Sciatic nerve (tissue), 2 donors: Measurements from ENCODE around the gene TNK1. TPM values are rescaled to one million over a fixed set of nuclear protein-coding genes. Genes with fewer than 3 reads are reported as not detected.
A peak's percentile ranks its signal among the peaks of the same experiment; 100 is the strongest.

ENCODE experiments used
- ATAC-seq: fragments of 200-7000 bp; cut with Tn5 transposase; one replicate; pipeline ENCODE4 v1.9.1; 2020; ENCODE audit warnings: mild to moderate bottlenecking, moderate library complexity
- DNase-seq: peaks from one replicate; pipeline ENCODE4 v3.0.0-alpha.2; 2020; ENCODE audit warnings: low spot score
- intact Hi-C: fragments of 100-400 bp; cut with DNase I; formaldehyde crosslinking; loops from one replicate; pipeline ENCODE4 v1.14.2; 2022
- total RNA-seq: library from RNA; stranded (reverse); fragmentation: NEBNext Ultra II Directional; extraction: Animal tissue kit (Norgen Biotek cat#: 25700); gene quantifications from one replicate; pipeline ENCODE4 v1.2.1, GENCODE V29; 2021
- donor health status: DM: no; HTN: no; CAD: no.
- donor health status: DM: no; HTN: no; CAD: no.

TNK1 gene
- total RNA-seq, 1 donor from 2014 or later, result 6.1 TPM

DNA sequence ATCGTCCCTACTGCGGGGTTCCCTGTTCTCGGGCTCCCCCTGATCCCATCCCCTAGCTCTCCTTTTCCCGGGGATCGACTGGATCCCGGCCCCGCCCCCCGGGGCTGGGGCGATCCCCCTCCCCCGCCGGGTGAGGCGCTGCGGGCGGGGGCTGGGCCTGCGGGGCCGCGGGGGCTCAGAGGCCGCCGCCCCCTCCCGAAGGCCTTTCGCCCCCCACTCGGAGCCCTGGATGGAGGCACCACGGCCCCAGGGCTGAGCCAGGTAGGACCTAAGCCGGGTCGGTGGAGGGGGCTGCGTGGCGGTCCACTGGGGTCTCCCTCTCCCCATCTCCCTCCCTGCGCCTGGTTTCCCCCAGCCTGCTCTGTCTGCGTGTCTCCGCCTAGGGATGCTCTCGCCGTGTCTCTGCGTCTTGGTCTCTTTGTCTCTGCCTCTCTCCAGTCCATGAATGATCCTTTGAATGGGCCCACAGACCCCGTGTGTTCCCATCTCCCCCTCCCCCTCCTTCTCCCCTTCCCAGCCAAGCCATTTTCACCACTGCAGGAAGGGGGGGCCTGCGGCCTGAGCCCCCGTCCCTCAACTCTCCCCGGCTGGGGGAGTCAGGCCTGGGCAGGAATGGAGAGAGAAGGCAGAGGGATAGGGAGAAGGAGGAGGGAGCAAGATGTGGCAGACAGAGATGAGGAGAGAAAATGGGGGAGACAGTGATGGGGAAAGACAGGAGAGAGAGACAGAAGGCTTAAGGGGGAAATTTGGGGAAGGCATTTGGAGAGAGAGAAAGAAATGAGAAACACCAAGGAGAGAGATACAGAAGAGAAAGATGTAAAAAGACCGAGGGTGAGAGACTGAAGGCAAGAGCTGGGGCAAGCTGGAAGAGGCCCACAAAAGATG, 24.7 kb downstream of the TNK1 start:
- intact Hi-C loops, result no loop called here
- peak; percentile 69 for DNase-seq
- ATAC-seq, result no peak

DNA sequence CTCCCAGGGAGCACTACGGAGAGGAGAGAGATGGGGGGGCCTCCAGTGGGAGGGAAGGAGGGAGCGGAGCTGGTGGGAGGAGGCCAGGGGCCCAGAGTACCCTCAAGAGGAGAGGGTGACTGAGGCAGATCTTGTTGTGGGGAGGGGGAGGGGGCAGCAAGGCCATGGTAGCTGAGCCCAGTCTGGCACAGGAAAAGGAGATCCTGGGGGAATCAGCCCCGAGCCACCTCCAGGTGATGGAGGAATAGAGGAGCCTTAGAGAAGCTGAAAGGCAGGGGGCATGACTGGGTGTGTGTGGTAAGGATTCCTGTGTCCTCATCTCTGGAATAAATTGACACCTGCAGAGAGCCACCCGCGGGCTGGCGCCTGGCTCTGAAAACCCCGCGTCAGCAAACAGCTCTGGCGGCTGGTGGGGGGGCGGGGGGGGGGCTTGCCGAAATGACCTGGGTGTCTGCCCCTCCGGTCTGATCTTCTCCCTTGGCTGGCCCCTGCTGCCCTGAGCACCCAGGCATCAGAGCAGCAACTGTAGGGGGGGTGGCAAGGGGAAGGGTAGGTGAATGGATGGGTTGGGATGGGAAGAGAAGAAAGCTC, 25.4 kb downstream of the TNK1 start:
- no peak for DNase-seq
- intact Hi-C loops, result no loop called here
- no peak for ATAC-seq

DNA sequence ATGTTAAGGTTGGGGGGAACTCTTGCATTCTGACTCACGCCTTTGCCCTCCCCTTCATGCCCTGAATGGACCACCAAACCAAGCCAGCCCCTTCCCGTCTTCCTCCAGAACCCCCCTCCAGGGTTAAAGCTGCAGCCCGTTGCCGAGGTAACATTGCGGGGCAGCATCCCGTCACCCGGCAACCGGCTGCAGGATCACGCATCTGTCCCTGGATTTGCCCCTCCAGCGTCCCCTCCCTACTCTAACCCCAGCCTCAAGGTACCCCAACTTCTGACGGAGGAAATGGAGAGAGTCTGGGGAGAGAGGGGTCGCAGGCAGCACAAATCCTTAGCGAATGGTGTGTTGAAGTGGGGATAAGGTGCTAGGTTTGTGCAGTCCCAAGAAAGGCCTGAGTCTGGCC, 26.2 kb downstream of the TNK1 start:
- intact Hi-C loops, result no loop called here
- no peak for DNase-seq
- no peak for ATAC-seq

DNA sequence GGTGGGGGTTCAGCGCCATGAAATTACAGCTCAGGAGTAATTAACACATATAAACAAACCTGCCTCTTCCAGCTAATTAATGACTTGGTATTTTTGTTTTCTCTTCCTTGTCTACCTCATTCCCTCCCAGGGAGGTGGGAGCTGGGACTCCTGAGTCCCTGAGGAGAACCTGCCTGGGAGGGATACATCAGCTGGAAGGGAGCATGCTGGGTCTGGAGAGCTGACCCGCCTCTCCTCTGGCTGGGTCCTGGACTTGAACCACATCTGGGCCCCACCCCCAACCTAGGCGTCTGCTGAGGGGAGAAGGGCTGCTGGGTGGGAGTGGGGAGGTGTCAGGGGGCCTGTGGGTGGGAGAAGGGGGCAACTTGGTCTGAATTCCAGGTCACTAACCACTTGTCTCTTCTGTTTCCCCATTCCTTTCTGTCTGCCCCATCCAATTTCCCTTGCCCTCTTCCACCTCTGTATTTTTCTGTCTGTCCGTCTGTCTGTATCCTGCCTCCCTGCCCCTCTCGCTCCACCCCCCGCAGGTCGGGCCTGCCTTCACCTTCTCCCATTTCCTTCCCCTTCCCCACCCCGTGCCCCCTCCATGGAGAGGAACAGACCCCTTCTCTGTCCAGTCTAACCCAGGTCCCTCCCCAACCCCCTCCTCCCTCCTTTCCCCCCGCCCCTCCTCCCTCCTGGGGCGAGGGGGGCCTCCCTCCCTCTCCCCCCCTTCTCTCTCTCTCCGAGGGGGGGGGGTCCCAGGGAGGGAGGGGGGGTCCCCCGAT, 26.8 kb downstream of the TNK1 start, which contains the start of gene NLGN2:
Gene NLGN2 (plus strand): TSS at position 361 of the 767 bp plus-strand sequence. CDS start 411 bp downstream, outside the sequence.
- DNase-seq (no peak), ATAC-seq (no peak)
- intact Hi-C loops, result no loop called here

DNA sequence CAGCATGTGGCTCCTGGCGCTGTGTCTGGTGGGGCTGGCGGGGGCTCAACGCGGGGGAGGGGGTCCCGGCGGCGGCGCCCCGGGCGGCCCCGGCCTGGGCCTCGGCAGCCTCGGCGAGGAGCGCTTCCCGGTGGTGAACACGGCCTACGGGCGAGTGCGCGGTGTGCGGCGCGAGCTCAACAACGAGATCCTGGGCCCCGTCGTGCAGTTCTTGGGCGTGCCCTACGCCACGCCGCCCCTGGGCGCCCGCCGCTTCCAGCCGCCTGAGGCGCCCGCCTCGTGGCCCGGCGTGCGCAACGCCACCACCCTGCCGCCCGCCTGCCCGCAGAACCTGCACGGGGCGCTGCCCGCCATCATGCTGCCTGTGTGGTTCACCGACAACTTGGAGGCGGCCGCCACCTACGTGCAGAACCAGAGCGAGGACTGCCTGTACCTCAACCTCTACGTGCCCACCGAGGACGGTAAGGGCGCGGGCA, 27.4 kb downstream of the TNK1 start:
- intact Hi-C loops, result no loop called here
- no peak for DNase-seq
- ATAC-seq, result no peak

DNA sequence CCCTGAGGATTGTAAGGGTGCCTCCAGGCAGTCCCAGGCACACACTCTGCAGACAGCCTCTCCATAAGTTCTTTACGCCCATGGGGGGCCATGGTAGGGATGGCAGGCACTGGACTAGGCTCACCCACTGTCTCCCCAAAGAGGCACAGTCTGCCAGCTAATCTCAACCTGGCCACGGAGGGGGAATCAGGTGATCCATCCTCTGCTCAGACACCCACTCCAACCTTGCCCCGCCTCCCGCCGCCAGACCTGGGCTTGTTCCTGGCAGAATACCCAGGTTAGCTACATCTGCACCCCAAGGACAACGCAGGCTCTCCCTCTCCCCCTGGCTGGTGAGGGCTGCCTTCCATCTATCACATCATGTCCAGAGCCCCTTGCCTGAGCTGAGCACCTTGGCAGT, 28.0 kb downstream of the TNK1 start:
- no peak for DNase-seq
- intact Hi-C loops, result no loop called here
- no peak for ATAC-seq

DNA sequence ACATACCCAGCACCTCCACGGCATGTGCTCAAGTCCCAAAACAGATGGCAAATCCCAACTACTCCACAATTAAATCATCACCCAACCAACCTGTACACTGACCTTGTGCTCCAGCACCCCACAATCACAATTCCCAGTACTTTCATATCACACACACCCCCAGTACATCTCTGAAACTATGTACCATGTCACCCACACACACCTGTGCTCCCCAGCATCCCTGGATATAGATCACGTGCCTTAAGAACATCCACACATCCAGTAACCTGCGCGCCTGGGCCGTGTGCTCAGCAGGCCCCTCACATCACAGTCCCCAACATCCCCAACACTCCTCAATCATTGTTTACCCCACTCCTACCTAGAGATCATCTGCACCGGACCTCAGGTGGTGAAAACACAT, 28.8 kb downstream of the TNK1 start:
- no peak for DNase-seq

DNA sequence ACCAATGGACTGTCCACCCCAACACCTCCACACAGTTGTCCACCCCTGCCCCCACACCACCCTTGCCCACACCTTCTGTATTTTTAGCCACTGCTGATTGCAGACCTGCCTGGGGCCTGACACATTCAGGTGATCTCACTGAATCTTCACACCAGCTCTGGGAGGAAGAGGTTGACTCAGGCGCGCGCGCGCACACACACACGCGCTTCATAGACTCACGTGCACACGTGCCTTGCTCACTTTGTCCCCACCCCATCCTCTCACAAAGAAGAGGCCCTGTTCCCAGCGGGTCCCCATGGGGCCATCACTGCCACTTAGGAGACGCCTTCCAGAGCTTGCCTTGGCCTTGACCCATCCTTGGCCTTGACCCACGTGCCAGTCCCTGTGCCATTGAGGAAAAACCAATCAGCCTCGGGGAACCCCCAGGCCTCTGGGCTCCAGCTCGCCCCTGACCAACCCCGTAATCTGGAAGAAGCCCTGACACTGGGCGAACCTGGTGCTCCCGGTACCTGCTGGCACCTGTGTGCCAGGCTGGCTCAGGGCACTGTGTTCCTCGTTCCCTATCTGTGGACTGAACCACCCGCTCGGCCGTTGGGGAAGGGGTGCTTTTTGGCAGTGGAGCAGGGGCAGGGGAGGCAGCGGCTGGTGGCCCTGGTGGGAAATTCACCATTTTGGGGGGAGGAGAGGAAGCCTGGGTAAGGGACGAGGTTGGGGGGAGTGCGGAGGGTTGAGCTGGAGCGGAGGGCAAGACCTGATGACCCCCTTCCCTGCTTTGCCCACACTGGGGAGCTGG, 29.9 kb downstream of the TNK1 start:
- DNase-seq, result no peak
- intact Hi-C loops, result no loop called here
- no peak for ATAC-seq

More for the DNA sequence above, 28.8 kb downstream of the TNK1 start:
- ATAC-seq, result no peak
- intact Hi-C loops, result no loop called here

DNA sequence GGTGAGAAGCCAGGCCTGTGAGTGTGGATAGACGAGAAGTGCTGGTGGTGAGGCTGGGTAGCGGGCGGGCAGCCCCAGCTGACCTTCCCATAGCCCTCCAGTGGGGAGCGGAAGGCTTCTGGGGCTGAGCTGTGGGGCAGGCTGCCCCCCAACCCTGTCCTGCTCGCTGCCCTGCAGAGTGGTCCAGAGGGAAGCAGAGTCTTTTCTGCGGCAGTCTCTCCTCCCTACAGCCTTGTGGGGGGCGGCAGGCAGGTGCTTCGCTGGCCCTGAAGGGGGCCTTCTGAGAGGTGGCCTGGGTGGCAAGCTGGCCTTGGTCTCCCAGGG, 30.5 kb downstream of the TNK1 start:
- DNase-seq (no peak), ATAC-seq (no peak)
- intact Hi-C loops, result no loop called here

DNA sequence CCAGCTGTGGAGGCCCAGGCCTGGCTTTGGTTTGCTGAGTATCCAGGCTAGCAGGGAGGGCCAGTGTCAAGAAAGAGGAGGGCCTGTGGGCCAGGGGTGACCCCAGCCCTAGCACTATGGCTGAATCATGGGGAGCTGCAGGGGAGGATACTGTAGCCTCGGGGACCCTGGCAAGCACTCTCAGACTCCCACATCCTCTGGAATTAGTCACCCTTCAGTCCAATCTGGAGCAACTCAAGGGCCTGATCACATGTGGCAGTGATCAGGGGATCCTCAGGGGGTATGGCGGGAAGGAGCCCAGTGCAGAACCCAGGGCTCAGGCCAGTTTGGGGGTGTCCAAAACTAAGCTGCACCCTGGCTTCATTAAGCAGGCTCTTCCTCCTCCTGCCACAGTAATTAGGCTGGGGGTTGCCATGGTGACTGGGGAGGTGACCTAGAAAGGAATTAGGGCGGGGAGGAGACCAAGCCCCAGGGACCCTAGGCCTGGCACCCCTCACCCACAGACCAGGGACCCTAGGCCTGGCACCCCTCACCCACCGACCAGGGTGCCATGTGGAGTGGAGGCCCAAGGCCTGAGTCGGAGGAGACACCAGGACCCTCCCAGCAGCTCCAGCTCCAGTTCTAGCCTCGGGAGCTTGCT, 32.6 kb downstream of the TNK1 start:
- intact Hi-C loops, result no loop called here
- ATAC-seq, result peak; percentile 39
- no peak for DNase-seq

DNA sequence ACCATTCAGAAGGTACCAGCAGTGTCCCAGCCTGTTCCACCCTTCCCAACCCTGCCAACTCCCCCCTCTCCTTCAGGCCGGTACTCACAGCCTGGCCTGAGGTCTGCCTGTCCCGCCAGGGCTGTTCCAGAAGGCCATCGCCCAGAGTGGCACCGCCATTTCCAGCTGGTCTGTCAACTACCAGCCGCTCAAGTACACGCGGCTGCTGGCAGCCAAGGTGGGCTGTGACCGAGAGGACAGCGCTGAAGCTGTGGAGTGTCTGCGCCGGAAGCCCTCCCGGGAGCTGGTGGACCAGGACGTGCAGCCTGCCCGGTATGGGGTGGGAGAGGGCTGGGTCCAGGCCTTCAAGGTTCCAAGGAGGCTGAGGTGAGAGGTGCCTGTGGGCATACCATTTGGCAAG, 33.9 kb downstream of the TNK1 start:
- DNase-seq (no peak), ATAC-seq (no peak)
- intact Hi-C loops, result no loop called here

DNA sequence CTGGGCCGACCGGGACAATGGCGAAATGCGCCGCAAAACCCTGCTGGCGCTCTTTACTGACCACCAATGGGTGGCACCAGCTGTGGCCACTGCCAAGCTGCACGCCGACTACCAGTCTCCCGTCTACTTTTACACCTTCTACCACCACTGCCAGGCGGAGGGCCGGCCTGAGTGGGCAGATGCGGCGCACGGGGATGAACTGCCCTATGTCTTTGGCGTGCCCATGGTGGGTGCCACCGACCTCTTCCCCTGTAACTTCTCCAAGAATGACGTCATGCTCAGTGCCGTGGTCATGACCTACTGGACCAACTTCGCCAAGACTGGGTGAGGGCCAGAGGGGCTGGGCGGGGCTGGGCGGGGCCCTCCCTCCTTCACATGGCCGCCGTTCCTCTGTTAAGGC, 34.9 kb downstream of the TNK1 start:
- ATAC-seq, result no peak
- DNase-seq, result no peak

DNA sequence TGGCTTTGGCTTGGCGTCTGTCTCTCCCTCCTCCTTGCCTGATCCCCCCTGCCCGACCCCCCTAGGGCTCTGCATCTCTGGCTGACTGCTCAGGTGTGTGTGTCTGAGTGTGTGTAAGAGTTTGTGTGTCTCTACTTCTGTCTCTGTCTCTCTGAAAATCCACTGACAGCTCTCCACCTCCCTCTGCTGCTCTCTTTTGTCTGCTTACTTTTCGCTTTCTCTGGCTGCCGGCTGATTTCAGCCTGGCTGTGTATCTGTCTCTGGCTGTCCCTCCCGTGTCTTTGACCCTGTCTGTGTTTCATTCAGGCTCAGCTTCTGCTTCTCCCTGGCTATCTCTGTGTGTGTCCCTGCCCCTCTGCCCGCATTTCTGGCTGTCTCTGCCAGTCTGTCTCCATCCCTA, 35.4 kb downstream of the TNK1 start:
- DNase-seq (no peak), ATAC-seq (no peak)
- intact Hi-C loops, result no loop called here

More for the DNA sequence above, 34.9 kb downstream of the TNK1 start:
- intact Hi-C loops, result no loop called here

DNA sequence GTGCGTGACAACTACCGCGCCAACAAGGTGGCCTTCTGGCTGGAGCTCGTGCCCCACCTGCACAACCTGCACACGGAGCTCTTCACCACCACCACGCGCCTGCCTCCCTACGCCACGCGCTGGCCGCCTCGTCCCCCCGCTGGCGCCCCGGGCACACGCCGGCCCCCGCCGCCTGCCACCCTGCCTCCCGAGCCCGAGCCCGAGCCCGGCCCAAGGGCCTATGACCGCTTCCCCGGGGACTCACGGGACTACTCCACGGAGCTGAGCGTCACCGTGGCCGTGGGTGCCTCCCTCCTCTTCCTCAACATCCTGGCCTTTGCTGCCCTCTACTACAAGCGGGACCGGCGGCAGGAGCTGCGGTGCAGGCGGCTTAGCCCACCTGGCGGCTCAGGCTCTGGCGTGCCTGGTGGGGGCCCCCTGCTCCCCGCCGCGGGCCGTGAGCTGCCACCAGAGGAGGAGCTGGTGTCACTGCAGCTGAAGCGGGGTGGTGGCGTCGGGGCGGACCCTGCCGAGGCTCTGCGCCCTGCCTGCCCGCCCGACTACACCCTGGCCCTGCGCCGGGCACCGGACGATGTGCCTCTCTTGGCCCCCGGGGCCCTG, 36.3 kb downstream of the TNK1 start:
- intact Hi-C loops, result no loop called here
- ATAC-seq (no peak), DNase-seq (no peak)

DNA sequence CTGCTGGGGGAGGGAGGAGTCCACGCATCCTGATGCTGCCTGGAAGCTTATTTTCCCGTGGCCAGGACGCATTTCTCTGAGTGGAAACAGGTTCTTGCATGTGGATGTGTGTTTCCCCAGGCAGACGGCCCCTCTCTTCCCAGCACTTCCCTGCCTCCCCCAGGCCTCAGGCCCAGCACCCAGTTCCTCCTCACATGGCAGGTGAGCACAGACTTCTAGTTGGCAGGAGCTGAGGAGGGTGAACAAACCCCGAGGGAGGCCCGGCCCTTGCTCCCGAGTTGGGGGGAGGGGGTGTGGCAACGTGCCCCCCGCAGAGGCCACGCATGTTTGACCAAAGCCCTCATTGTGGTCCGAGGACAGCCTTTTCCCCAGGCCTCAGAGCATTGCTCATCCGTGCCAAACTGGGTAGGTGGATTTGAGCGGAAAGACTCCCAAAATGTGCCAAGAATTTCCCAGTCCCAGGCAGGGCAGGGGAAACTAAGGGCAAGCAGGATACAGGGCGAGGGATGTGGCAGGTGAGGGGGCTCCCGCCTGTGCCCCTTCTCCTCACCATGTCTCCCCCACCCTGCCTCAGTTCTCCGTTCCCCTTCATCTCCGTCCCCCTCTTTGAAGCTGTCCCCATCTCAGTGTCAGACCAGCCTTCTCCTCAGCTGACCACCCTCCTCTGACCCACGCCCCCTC, 37.7 kb downstream of the TNK1 start:
- intact Hi-C loops, result no loop called here
- ATAC-seq, result no peak
- no peak for DNase-seq

DNA sequence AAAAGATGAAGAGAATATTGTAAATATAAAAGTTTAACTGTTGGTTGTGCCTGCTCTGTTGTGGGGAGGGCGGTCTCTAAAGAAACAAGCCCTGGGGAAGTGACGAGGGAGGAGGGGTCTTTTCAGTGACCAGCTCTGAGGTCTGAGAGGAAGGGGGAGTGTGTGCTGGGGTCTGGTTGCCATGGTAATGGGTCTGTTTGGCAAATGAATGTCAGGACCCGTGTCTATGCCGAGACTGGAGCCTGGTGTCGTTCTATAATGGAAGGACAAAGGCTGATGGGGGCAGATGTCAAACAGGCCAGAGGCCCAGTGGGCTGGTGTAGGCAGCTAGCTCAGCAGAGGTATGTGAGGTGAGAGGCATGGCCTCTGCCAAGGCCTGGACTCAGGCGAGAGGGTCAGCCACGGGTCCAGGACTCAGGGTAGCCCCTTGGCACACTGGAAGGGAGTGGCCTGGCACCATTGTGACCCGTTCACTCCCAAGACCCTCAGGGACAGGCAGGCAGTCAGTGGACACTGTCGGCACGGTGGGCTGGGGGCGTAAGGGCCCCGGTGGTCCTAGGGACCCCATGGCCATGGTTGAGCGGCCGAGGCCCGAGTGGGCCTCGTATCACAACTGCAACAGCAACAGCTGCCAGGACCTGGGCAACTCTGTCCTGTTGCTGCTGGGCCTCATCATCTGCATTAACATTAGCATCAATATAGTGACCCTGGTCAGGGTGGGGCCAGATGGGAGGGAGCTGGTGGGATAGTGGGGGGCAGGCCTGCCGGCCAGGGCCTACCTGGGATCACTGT, 39.1 kb downstream of the TNK1 start, which contains the start of gene SPEM1:
Gene SPEM1 (plus strand): TSS at position 506 of the 792 bp plus-strand sequence. CDS start 61 bp downstream, at position 567.
- ATAC-seq (no peak), DNase-seq (no peak)
- intact Hi-C loops, result no loop called here

DNA sequence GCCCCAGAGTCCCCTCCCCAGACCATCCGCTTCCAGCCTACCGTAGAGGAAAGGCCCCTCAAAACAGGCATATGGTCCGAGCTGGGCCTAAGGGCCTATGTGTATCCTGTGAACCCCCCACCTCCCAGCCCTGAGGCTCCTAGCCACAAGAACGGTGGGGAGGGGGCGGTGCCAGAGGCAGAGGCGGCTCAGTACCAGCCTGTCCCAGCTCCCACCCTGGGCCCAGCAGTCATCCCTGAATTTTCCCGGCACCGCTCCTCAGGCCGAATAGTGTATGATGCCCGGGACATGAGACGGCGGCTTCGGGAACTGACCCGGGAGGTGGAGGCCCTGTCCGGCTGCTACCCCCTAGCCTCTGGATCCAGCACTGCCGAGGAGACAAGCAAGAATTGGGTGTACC, 40.3 kb downstream of the TNK1 start:
- intact Hi-C loops, result no loop called here
- DNase-seq (no peak), ATAC-seq (no peak)
